K562 (cell line): ENCODE data around the gene CTAG2.
"Not testable (repeated sequence)": the region's sequence is repeated elsewhere in the genome, so short reads cannot be mapped to it uniquely, and the experiment has no call there.

Experiments used
- CEBPG ChIP-seq, 3 experiments: fragments of 200-800 bp in 1 of 3; sonication (Bioruptor generic) in 1 of 3; sonication (generic) in 1 of 3; formaldehyde crosslinking in 1 of 3; IDR thresholded peaks in 2 of 3; conservative IDR thresholded peaks in 1 of 3; 2 replicates each; pipeline versions ENCODE4 v1.6.1 to v1.8.0; 2016 to 2022; ENCODE audit warnings: missing compliant biosample characterization in 2 of 3, missing genetic modification characterization in 2 of 3, mild to moderate bottlenecking in 1 of 3, missing genetic modification reagents in 1 of 3
- EGR1 ChIP-seq: fragments of 450-650 bp; conservative IDR thresholded peaks from 2 replicates; pipeline ENCODE4 v1.6.1; 2017; ENCODE audit warnings: mild to moderate bottlenecking
- NFE2L1 ChIP-seq: fragments of 450-650 bp; IDR thresholded peaks from 2 replicates; pipeline ENCODE4 v1.6.1; 2016; ENCODE audit warnings: missing genetic modification characterization, low read depth, mild to moderate bottlenecking, missing compliant biosample characterization, moderate library complexity, borderline replicate concordance
- PHB2 ChIP-seq: fragments of 450-650 bp; IDR thresholded peaks from 2 replicates; pipeline ENCODE4 v1.6.1; 2017; ENCODE audit warnings: low read depth
- PHF8 ChIP-seq: fragments of 200-600 bp; sonication (generic); IDR thresholded peaks from 2 replicates; pipeline ENCODE4 v1.6.1; 2012; ENCODE audit warnings: mixed run types, mild to moderate bottlenecking, inconsistent platforms, low read length, moderate library complexity, borderline replicate concordance
- SIX5 ChIP-seq, 2 experiments: IDR thresholded peaks; 2 replicates each; pipeline ENCODE4 v1.6.1; 2011; ENCODE audit warnings: low read length in 2 of 2, borderline replicate concordance in 1 of 2, low read depth in 1 of 2, mild to moderate bottlenecking in 1 of 2, moderate library complexity in 1 of 2; ENCODE audit not compliant: insufficient read depth in 1 of 2
- TARDBP ChIP-seq: fragments of 450-650 bp; IDR thresholded peaks from 2 replicates; pipeline ENCODE4 v1.6.1; 2016
- XRCC3 ChIP-seq: fragments of 450-650 bp; IDR thresholded peaks from 2 replicates; pipeline ENCODE4 v1.6.1; 2017; ENCODE audit warnings: mild to moderate bottlenecking, moderate library complexity
- ZBTB33 ChIP-seq: sonication (generic); formaldehyde crosslinking; IDR thresholded peaks from 2 replicates; pipeline ENCODE4 v1.8.1; 2023; ENCODE audit warnings: mild to moderate bottlenecking, missing genetic modification reagents
- ZSCAN29 ChIP-seq: fragments of 450-650 bp; IDR thresholded peaks from 2 replicates; pipeline ENCODE4 v1.6.1; 2017
- TF ChIP-seq, protein P1 (sequence below): sonication (generic); formaldehyde crosslinking; IDR thresholded peaks from 2 replicates; pipeline ENCODE4 v1.9.0; 2022; ENCODE audit warnings: mild to moderate bottlenecking, missing genetic modification reagents
- TF ChIP-seq, protein P2 (sequence below), 3 experiments: IDR thresholded peaks in 2 of 3; conservative IDR thresholded peaks in 1 of 3; 2 replicates each; pipeline ENCODE4 v1.5.1; 2011 to 2012; ENCODE audit warnings: low read length in 3 of 3, mild to moderate bottlenecking in 3 of 3, control low read depth in 2 of 3, improper control_type of control experiment in 1 of 3, inconsistent platforms in 1 of 3, low read depth in 1 of 3, mixed read lengths in 1 of 3, moderate library complexity in 1 of 3; ENCODE audit not compliant: insufficient read depth in 2 of 3

DNA sequence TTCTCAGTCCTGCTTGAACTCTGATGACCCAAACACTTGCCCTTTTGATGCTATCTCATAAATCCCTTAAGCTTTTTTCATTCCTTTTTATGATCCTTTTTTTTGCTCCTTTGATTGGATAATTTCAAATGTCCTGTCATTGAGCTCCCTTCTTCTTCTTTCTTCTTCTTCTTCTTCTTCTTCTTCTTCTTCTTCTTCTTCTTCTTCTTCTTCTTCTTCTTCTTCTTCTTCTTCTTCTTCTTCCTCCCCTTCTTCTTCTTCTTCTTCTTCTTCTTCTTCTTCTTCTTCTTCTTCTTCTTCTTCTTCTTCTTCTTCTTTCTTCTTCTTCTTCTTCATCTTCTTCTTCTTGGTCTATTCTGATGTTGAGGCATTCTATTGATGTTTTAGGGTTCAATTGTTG, 18.7 kb upstream of the CTAG2 start:
- TF ChIP-seq ZBTB33 (CRISPR knock-in tag); CEBPG (CRISPR knock-in tag; IDR thresholded peaks at IDR 0.05); CEBPG (tag; conservative IDR thresholded peaks at IDR 0.05 in 1 of 2, IDR thresholded peaks at IDR 0.05 in 1 of 2); SIX5 (IDR thresholded peaks at IDR 0.05; ENCODE audit: borderline replicate concordance in 1 of 2, insufficient read depth in 1 of 2, low read depth in 1 of 2, low read length in 2 of 2); EGR1; XRCC3; PHB2; NFE2L1 (tag); TARDBP; ZSCAN29; PHF8: not testable (repeated sequence)
- TF ChIP-seq, protein P1, sequence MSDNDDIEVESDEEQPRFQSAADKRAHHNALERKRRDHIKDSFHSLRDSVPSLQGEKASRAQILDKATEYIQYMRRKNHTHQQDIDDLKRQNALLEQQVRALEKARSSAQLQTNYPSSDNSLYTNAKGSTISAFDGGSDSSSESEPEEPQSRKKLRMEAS (CRISPR knock-in tag) = not testable (repeated sequence)
- TF ChIP-seq, protein P2, sequence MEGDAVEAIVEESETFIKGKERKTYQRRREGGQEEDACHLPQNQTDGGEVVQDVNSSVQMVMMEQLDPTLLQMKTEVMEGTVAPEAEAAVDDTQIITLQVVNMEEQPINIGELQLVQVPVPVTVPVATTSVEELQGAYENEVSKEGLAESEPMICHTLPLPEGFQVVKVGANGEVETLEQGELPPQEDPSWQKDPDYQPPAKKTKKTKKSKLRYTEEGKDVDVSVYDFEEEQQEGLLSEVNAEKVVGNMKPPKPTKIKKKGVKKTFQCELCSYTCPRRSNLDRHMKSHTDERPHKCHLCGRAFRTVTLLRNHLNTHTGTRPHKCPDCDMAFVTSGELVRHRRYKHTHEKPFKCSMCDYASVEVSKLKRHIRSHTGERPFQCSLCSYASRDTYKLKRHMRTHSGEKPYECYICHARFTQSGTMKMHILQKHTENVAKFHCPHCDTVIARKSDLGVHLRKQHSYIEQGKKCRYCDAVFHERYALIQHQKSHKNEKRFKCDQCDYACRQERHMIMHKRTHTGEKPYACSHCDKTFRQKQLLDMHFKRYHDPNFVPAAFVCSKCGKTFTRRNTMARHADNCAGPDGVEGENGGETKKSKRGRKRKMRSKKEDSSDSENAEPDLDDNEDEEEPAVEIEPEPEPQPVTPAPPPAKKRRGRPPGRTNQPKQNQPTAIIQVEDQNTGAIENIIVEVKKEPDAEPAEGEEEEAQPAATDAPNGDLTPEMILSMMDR (IDR thresholded peaks at IDR 0.05 in 2 of 3, conservative IDR thresholded peaks at IDR 0.05 in 1 of 3; ENCODE audit: insufficient read depth in 2 of 3, low read depth in 1 of 3, low read length in 3 of 3) = not testable (repeated sequence)
